ENCODE results near the gene PGLYRP1. TPM values are rescaled to one million over a fixed set of nuclear protein-coding genes. Genes with fewer than 3 reads are reported as not detected.

PGLYRP1 gene
- total RNA-seq, 4 donors from 2014 or later = not detected

- Histone ChIP-seq H3K27ac (no peak overlapping the region), H3K4me3 (no peak overlapping the region)
- TF ChIP-seq EP300 (IDR thresholded peaks at IDR 0.05) (no peak), POLR2A (IDR thresholded peaks at IDR 0.05) (no peak), POLR2AphosphoS5 (IDR thresholded peaks at IDR 0.05) (no peak)
- TF ChIP-seq, protein P1, sequence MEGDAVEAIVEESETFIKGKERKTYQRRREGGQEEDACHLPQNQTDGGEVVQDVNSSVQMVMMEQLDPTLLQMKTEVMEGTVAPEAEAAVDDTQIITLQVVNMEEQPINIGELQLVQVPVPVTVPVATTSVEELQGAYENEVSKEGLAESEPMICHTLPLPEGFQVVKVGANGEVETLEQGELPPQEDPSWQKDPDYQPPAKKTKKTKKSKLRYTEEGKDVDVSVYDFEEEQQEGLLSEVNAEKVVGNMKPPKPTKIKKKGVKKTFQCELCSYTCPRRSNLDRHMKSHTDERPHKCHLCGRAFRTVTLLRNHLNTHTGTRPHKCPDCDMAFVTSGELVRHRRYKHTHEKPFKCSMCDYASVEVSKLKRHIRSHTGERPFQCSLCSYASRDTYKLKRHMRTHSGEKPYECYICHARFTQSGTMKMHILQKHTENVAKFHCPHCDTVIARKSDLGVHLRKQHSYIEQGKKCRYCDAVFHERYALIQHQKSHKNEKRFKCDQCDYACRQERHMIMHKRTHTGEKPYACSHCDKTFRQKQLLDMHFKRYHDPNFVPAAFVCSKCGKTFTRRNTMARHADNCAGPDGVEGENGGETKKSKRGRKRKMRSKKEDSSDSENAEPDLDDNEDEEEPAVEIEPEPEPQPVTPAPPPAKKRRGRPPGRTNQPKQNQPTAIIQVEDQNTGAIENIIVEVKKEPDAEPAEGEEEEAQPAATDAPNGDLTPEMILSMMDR (IDR thresholded peaks at IDR 0.05) = no peak
These were observed 10.5 kb upstream of the PGLYRP1 start for GRCh38 chr19:46033401-46033800.

DNA sequence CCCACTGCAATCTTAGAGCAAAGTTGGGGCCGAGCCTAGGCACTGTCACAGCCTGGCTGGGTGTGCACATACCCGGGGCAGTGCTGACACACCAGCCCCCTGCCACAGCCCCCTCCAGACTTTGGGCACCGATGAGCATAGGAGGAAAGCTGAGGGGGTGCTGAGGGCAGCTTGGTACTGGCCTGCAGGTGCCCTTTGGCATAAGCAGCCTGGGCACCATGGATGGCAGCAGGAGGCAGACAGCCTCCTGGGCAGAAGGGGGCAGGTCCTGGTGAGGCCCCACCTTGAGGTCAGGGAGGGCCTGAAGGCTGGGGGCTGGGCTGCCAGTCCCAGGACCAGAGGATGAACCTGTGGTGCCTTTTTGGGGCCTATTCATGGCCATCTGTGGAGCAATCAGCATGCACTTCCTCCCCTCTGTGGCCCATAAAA lies 9.8 kb upstream of the PGLYRP1 start:
- peaks cover 57% of the 10 kb centered on the region for H3K27me3 ChIP-seq
- H3K4me3 ChIP-seq = no peak overlapping the region
- ATAC-seq = no peak
- no peaks in the 10 kb centered on the region for H3K36me3 ChIP-seq
- WGBS, 2 donors (ENCODE audit: low coverage in 1 of 2) = no CpG with 5 or more reads among the region's 3 CpGs
- H3K4me1 ChIP-seq = peaks cover 0 to 5% (median 0%) of the 10 kb centered on the region in 3 donors
- H3K27ac ChIP-seq = no peak overlapping the region
- H3K9me3 ChIP-seq = no peaks in the 10 kb centered on the region
- no peak for TF ChIP-seq POLR2AphosphoS5 (IDR thresholded peaks at IDR 0.05)
- TF ChIP-seq POLR2A (IDR thresholded peaks at IDR 0.05) = no peak
- TF ChIP-seq EP300 (IDR thresholded peaks at IDR 0.05) = no peak
- TF ChIP-seq, protein P1 (IDR thresholded peaks at IDR 0.05) = no peak

More at GRCh38 chr19:46033401-46033800, 10.5 kb upstream of the PGLYRP1 start:
- Histone ChIP-seq H3K36me3 (no peaks in the 10 kb centered on the region), H3K4me1 (peaks cover 0 to 5% (median 0%) of the 10 kb centered on the region in 3 donors), H3K9me3 (no peaks in the 10 kb centered on the region), H3K27me3 (peaks cover 49% of the 10 kb centered on the region)
- ATAC-seq = no peak
- WGBS, 2 donors (ENCODE audit: low coverage in 1 of 2) = no CpG with 5 or more reads among the region's 11 CpGs

DNA sequence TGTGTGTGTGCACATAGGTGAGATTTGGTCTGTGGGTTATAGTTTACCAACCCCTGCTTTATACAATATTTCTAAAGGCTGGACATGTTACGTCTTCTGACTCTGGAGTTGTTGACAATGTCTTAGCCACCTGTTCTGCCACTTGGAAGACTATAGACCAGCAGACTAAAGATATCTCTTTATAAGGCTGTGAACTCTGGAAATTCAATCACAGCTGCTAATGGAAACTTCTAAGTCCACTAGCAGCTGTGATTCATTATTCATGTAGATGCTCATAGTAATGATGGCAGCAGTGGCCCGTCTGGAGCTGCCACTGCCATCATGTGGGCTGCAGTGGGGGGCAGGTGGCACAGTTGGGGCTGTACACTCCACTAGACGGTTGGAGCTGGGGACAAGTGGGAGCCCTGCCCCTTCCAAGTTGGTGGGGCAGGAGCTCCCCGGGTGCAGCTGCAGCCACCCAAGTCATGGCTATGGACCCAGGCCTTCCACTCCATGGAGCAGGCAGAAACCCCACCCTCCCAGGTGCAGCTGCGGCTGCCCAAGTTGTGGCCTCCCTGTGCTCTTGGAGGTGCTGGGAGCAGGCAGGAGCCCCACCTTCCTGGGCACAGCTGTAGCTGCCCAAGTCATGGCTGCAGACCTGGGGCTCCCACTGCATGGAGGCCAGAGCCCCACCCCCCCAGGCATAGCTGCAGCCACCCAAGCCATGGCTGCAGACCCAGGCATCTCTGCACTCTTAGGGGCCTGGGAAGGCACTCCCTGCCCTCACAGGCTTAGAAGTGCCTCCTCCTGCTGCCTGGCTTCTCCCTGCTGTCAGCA lies 9.1 kb upstream of the PGLYRP1 start:
- peaks cover 0 to 5% (median 0%) of the 10 kb centered on the region in 3 donors for H3K4me1 ChIP-seq
- no peaks in the 10 kb centered on the region for H3K9me3 ChIP-seq
- H3K4me3 ChIP-seq = no peak overlapping the region
- H3K27me3 ChIP-seq = peaks cover 59% of the 10 kb centered on the region
- TF ChIP-seq, protein P1 (IDR thresholded peaks at IDR 0.05) = no peak
- TF ChIP-seq POLR2A (IDR thresholded peaks at IDR 0.05) (no peak), POLR2AphosphoS5 (IDR thresholded peaks at IDR 0.05) (no peak)
- no peak overlapping the region for H3K27ac ChIP-seq
- no peak for ATAC-seq
- WGBS, 2 donors (ENCODE audit: low coverage in 1 of 2) = 80 to 91% methylated on average over 1 of the region's 5 CpGs
- no peaks in the 10 kb centered on the region for H3K36me3 ChIP-seq

- Histone ChIP-seq H3K27me3 (peaks cover 62% of the 10 kb centered on the region), H3K27ac (no peak overlapping the region), H3K4me1 (peaks cover 0 to 5% (median 0%) of the 10 kb centered on the region in 3 donors), H3K9me3 (no peaks in the 10 kb centered on the region), H3K36me3 (peaks cover 0 to 5% of the 10 kb centered on the region in 2 donors), H3K4me3 (no peak overlapping the region)
- no peak for ATAC-seq
- TF ChIP-seq, protein P1 (IDR thresholded peaks at IDR 0.05) = no peak
- TF ChIP-seq POLR2A (IDR thresholded peaks at IDR 0.05) = no peak
- TF ChIP-seq POLR2AphosphoS5 (IDR thresholded peaks at IDR 0.05) = no peak
- TF ChIP-seq EP300 (IDR thresholded peaks at IDR 0.05) = no peak
- 50 to 52% methylated on average over 7 to 12 of the region's 12 CpGs for WGBS, 2 donors (ENCODE audit: low coverage in 1 of 2)
These were observed 8.1 kb upstream of the PGLYRP1 start for GRCh38 chr19:46030812-46031550.
